NAMALWA (cell line): ENCODE measurements around the gene NTRK2.
A peak's percentile ranks its signal among the peaks of the same experiment; 100 is the strongest.

Experiments
- DNase-seq: peaks from one replicate; pipeline ENCODE4 v3.0.0-alpha.2; 2015; ENCODE audit warnings: low spot score

The NTRK2 gene

GRCh38 chr9:84781458-84781857 lies 111.9 kb downstream of the NTRK2 start:
- DNase-seq, result peak; percentile 50

- DNase-seq, result no peak
Measured at GRCh38 chr9:84781931-84782866, 112.7 kb downstream of the NTRK2 start.

GRCh38 chr9:84785792-84786547 lies 116.4 kb downstream of the NTRK2 start:
- DNase-seq, result no peak

GRCh38 chr9:84788803-84789462 lies 119.4 kb downstream of the NTRK2 start:
- DNase-seq, result no peak

- no peak for DNase-seq
Measured at GRCh38 chr9:84789463-84789830, 119.9 kb downstream of the NTRK2 start.

- no peak for DNase-seq
Measured at GRCh38 chr9:84791643-84792042, 122.1 kb downstream of the NTRK2 start.

GRCh38 chr9:84793251-84793650 lies 123.7 kb downstream of the NTRK2 start:
- no peak for DNase-seq

GRCh38 chr9:84794981-84795637 lies 125.6 kb downstream of the NTRK2 start:
- DNase-seq, result no peak

GRCh38 chr9:84796404-84796803 lies 126.9 kb downstream of the NTRK2 start:
- DNase-seq, result no peak

GRCh38 chr9:84799251-84799650 lies 129.7 kb downstream of the NTRK2 start:
- DNase-seq, result no peak

GRCh38 chr9:84804951-84805694 lies 135.6 kb downstream of the NTRK2 start:
- DNase-seq, result no peak

- DNase-seq, result no peak
Measured at GRCh38 chr9:84807431-84807830, 137.9 kb downstream of the NTRK2 start.

- DNase-seq, result no peak
Measured at GRCh38 chr9:84807870-84808390, 138.4 kb downstream of the NTRK2 start.

GRCh38 chr9:84808416-84808815 lies 138.9 kb downstream of the NTRK2 start:
- no peak for DNase-seq

- DNase-seq, result no peak
Measured at GRCh38 chr9:84811072-84811750, 141.7 kb downstream of the NTRK2 start.

- no peak for DNase-seq
Measured at GRCh38 chr9:84811751-84812074, 142.2 kb downstream of the NTRK2 start.

GRCh38 chr9:84812355-84812754 lies 142.8 kb downstream of the NTRK2 start:
- DNase-seq, result no peak

- no peak for DNase-seq
Measured at GRCh38 chr9:84812847-84813246, 143.3 kb downstream of the NTRK2 start.

GRCh38 chr9:84815554-84815953 lies 146.0 kb downstream of the NTRK2 start:
- no peak for DNase-seq

GRCh38 chr9:84817038-84817437 lies 147.5 kb downstream of the NTRK2 start:
- no peak for DNase-seq

- DNase-seq, result no peak
Measured at GRCh38 chr9:84818791-84819190, 149.3 kb downstream of the NTRK2 start.
